Measurements from ENCODE around the gene PCDHB16.
A peak's percentile ranks its signal among the peaks of the same experiment; 100 is the strongest.
"Not testable (repeated sequence)": the region's sequence is repeated elsewhere in the genome, so short reads cannot be mapped to it uniquely, and the experiment has no call there.

PCDHB16 gene

DNA sequence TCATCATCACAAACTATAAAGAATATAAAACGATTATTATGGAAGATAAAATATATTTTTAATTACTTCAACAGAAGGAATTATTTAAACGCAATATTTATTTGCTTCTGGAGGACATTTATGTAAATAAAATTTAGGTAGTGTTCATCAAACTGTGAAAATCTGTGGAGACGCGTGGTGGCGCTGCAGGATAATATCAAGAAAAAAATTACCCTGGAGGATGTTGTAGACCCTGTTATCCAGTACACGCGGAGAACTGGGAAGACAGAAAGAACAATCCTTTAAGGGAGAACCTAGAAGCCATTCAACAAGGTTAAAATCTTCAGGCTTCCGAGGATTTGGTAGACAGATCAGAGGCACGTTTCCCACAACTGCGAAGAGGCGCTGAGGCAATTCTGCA is 26.3 kb downstream of the PCDHB16 start, which contains the start of gene PCDHB12:
Gene PCDHB12, plus strand, starts transcription at position 242 of the 400 bp plus-strand sequence. CDS start 189 bp downstream, outside the sequence.
- Histone ChIP-seq H3K4me2 (ENCODE audit: low read depth, low read length, poor library complexity, severe bottlenecking) (no peak within 1 kb of the TSS), H2AFZ (ENCODE audit: low read depth, low read length, severe bottlenecking) (no peak within 1 kb of the TSS)

DNA sequence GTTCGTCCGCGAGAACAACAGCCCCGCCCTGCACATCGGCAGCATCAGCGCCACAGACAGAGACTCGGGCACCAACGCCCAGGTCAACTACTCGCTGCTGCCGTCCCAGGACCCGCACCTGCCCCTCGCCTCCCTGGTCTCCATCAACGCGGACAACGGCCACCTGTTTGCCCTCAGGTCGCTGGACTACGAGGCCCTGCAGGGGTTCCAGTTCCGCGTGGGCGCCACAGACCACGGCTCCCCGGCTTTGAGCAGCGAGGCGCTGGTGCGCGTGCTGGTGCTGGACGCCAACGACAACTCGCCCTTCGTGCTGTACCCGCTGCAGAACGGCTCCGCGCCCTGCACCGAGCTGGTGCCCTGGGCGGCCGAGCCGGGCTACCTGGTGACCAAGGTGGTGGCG is 28.1 kb downstream of the PCDHB16 start:
- not testable (repeated sequence) for H3K27me3 ChIP-seq (ENCODE audit: low read length); H3K9ac ChIP-seq (ENCODE audit: low read length); H3K9me3 ChIP-seq (ENCODE audit: insufficient read depth, low read length); H3F3A ChIP-seq (ENCODE audit: insufficient read depth); H3K4me2 ChIP-seq (ENCODE audit: low read depth, low read length, poor library complexity, severe bottlenecking); H4K20me1 ChIP-seq (ENCODE audit: low read depth, low read length); H3K9me2 ChIP-seq (replicated peaks; ENCODE audit: insufficient read depth, low read length); H2AFZ ChIP-seq (ENCODE audit: low read depth, low read length, severe bottlenecking); H3K27ac ChIP-seq (ENCODE audit: low read depth, low read length); H3K4me3 ChIP-seq (ENCODE audit: insufficient read depth, low read length, poor library complexity, severe bottlenecking); H3K79me2 ChIP-seq (ENCODE audit: insufficient read depth, low read length); H3K36me3 ChIP-seq (ENCODE audit: low read length)

More for the DNA sequence above, 26.3 kb downstream of the PCDHB16 start, which contains the start of gene PCDHB12:
- Histone ChIP-seq H4K20me1 (ENCODE audit: low read depth, low read length) (no peaks in the 10 kb centered on the region), H3K9me2 (replicated peaks; ENCODE audit: insufficient read depth, low read length) (no peaks in the 10 kb centered on the region), H3F3A (ENCODE audit: insufficient read depth) (no peaks in the 10 kb centered on the region), H3K27ac (ENCODE audit: low read depth, low read length) (no peak within 1 kb of the TSS), H3K79me2 (ENCODE audit: insufficient read depth, low read length) (no peaks in the 10 kb centered on the region), H3K36me3 (ENCODE audit: low read length) (no peaks in the 10 kb centered on the region; the same call in 1 of the 2 replicates), H3K9me3 (ENCODE audit: insufficient read depth, low read length) (no peaks in the 10 kb centered on the region), H3K27me3 (ENCODE audit: low read length) (no peaks in the 10 kb centered on the region), H3K9ac (ENCODE audit: low read length) (no peak within 1 kb of the TSS), H3K4me3 (ENCODE audit: insufficient read depth, low read length, poor library complexity, severe bottlenecking) (no peak within 1 kb of the TSS)
- no peak for TF ChIP-seq EZH2phosphoT487 (conservative IDR thresholded peaks at IDR 0.05; ENCODE audit: low read length)
- TF ChIP-seq, protein P1, sequence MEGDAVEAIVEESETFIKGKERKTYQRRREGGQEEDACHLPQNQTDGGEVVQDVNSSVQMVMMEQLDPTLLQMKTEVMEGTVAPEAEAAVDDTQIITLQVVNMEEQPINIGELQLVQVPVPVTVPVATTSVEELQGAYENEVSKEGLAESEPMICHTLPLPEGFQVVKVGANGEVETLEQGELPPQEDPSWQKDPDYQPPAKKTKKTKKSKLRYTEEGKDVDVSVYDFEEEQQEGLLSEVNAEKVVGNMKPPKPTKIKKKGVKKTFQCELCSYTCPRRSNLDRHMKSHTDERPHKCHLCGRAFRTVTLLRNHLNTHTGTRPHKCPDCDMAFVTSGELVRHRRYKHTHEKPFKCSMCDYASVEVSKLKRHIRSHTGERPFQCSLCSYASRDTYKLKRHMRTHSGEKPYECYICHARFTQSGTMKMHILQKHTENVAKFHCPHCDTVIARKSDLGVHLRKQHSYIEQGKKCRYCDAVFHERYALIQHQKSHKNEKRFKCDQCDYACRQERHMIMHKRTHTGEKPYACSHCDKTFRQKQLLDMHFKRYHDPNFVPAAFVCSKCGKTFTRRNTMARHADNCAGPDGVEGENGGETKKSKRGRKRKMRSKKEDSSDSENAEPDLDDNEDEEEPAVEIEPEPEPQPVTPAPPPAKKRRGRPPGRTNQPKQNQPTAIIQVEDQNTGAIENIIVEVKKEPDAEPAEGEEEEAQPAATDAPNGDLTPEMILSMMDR (IDR thresholded peaks at IDR 0.05; ENCODE audit: insufficient read depth, low read length, poor library complexity, severe bottlenecking) = peak; percentile 37

DNA sequence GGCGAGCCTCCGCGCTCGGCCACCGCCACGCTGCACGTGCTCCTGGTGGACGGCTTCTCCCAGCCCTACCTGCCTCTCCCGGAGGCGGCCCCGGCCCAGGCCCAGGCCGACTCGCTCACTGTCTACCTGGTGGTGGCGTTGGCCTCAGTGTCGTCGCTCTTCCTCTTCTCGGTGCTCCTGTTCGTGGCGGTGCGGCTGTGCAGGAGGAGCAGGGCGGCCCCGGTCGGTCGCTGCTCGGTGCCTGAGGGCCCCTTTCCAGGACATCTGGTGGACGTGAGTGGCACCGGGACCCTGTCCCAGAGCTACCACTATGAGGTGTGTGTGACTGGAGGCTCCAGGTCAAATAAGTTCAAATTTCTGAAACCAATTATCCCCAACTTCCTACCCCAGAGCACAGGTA is 28.7 kb downstream of the PCDHB16 start:
- H2AFZ ChIP-seq (ENCODE audit: low read depth, low read length, severe bottlenecking); H3K36me3 ChIP-seq (ENCODE audit: low read length); H3F3A ChIP-seq (ENCODE audit: insufficient read depth); H3K9me3 ChIP-seq (ENCODE audit: insufficient read depth, low read length); H3K4me2 ChIP-seq (ENCODE audit: low read depth, low read length, poor library complexity, severe bottlenecking); H3K9me2 ChIP-seq (replicated peaks; ENCODE audit: insufficient read depth, low read length); H3K27ac ChIP-seq (ENCODE audit: low read depth, low read length); H3K27me3 ChIP-seq (ENCODE audit: low read length); H3K9ac ChIP-seq (ENCODE audit: low read length); H3K4me3 ChIP-seq (ENCODE audit: insufficient read depth, low read length, poor library complexity, severe bottlenecking); H3K79me2 ChIP-seq (ENCODE audit: insufficient read depth, low read length); H4K20me1 ChIP-seq (ENCODE audit: low read depth, low read length): not testable (repeated sequence)

DNA sequence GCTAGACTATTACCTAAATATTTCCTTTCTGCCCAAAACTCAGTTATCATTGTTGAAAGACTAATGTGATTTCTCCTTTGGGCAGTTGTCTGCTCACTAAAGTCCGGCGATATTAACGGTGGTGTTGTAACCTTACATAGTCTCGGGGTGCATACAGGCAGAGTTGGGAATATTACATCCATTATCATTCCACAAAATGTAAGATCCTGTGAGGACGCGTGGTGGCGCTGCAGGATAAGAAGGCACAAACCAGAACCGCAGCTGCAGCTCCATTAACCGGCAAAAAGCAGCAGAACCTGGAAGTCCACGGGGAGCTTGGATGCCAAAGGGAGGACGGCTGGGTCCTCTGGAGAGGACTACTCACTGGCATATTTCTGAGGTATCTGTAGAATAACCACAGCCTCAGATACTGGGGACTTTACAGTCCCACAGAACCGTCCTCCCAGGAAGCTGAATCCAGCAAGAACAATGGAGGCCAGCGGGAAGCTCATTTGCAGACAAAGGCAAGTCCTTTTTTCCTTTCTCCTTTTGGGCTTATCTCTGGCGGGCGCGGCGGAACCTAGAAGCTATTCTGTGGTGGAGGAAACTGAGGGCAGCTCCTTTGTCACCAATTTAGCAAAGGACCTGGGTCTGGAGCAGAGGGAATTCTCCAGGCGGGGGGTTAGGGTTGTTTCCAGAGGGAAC is 31.6 kb downstream of the PCDHB16 start, which contains the start of gene PCDHB13:
Gene PCDHB13, plus strand, starts transcription at position 264 of the 684 bp plus-strand sequence. Its CDS starts 205 bp downstream, at position 469.
- not testable (repeated sequence) for H2AFZ ChIP-seq (ENCODE audit: low read depth, low read length, severe bottlenecking); H3K9me2 ChIP-seq (replicated peaks; ENCODE audit: insufficient read depth, low read length); H3K4me2 ChIP-seq (ENCODE audit: low read depth, low read length, poor library complexity, severe bottlenecking); H3F3A ChIP-seq (ENCODE audit: insufficient read depth); H3K27me3 ChIP-seq (ENCODE audit: low read length); H3K9ac ChIP-seq (ENCODE audit: low read length); H3K27ac ChIP-seq (ENCODE audit: low read depth, low read length); H3K9me3 ChIP-seq (ENCODE audit: insufficient read depth, low read length); H3K36me3 ChIP-seq (ENCODE audit: low read length); H3K79me2 ChIP-seq (ENCODE audit: insufficient read depth, low read length); H3K4me3 ChIP-seq (ENCODE audit: insufficient read depth, low read length, poor library complexity, severe bottlenecking); H4K20me1 ChIP-seq (ENCODE audit: low read depth, low read length)

DNA sequence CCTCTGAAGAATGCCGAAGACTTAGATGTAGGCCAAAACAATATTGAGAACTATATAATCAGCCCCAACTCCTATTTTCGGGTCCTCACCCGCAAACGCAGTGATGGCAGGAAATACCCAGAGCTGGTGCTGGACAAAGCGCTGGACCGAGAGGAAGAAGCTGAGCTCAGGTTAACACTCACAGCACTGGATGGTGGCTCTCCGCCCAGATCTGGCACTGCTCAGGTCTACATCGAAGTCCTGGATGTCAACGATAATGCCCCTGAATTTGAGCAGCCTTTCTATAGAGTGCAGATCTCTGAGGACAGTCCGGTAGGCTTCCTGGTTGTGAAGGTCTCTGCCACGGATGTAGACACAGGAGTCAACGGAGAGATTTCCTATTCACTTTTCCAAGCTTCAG is 32.4 kb downstream of the PCDHB16 start:
- H3K27ac ChIP-seq (ENCODE audit: low read depth, low read length); H3K27me3 ChIP-seq (ENCODE audit: low read length); H3K9me2 ChIP-seq (replicated peaks; ENCODE audit: insufficient read depth, low read length); H3K36me3 ChIP-seq (ENCODE audit: low read length); H3K4me2 ChIP-seq (ENCODE audit: low read depth, low read length, poor library complexity, severe bottlenecking); H2AFZ ChIP-seq (ENCODE audit: low read depth, low read length, severe bottlenecking); H3F3A ChIP-seq (ENCODE audit: insufficient read depth); H3K9ac ChIP-seq (ENCODE audit: low read length); H3K4me3 ChIP-seq (ENCODE audit: insufficient read depth, low read length, poor library complexity, severe bottlenecking); H3K79me2 ChIP-seq (ENCODE audit: insufficient read depth, low read length); H3K9me3 ChIP-seq (ENCODE audit: insufficient read depth, low read length); H4K20me1 ChIP-seq (ENCODE audit: low read depth, low read length): not testable (repeated sequence)

DNA sequence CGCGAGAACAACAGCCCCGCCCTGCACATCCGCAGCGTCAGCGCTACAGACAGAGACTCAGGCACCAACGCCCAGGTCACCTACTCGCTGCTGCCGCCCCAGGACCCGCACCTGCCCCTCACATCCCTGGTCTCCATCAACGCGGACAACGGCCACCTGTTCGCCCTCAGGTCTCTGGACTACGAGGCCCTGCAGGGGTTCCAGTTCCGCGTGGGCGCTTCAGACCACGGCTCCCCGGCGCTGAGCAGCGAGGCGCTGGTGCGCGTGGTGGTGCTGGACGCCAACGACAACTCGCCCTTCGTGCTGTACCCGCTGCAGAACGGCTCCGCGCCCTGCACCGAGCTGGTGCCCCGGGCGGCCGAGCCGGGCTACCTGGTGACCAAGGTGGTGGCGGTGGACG is 33.3 kb downstream of the PCDHB16 start:
- H3K79me2 ChIP-seq (ENCODE audit: insufficient read depth, low read length); H4K20me1 ChIP-seq (ENCODE audit: low read depth, low read length); H2AFZ ChIP-seq (ENCODE audit: low read depth, low read length, severe bottlenecking); H3F3A ChIP-seq (ENCODE audit: insufficient read depth); H3K9me3 ChIP-seq (ENCODE audit: insufficient read depth, low read length); H3K27me3 ChIP-seq (ENCODE audit: low read length); H3K9me2 ChIP-seq (replicated peaks; ENCODE audit: insufficient read depth, low read length); H3K27ac ChIP-seq (ENCODE audit: low read depth, low read length); H3K9ac ChIP-seq (ENCODE audit: low read length); H3K4me2 ChIP-seq (ENCODE audit: low read depth, low read length, poor library complexity, severe bottlenecking); H3K4me3 ChIP-seq (ENCODE audit: insufficient read depth, low read length, poor library complexity, severe bottlenecking); H3K36me3 ChIP-seq (ENCODE audit: low read length): not testable (repeated sequence)

DNA sequence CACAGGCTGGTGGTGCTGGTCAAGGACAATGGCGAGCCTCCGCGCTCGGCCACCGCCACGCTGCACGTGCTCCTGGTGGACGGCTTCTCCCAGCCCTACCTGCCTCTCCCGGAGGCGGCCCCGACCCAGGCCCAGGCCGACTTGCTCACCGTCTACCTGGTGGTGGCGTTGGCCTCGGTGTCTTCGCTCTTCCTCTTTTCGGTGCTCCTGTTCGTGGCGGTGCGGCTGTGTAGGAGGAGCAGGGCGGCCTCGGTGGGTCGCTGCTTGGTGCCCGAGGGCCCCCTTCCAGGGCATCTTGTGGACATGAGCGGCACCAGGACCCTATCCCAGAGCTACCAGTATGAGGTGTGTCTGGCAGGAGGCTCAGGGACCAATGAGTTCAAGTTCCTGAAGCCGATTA is 33.8 kb downstream of the PCDHB16 start:
- not testable (repeated sequence) for H3K4me3 ChIP-seq (ENCODE audit: insufficient read depth, low read length, poor library complexity, severe bottlenecking); H3K36me3 ChIP-seq (ENCODE audit: low read length); H3K27me3 ChIP-seq (ENCODE audit: low read length); H3K79me2 ChIP-seq (ENCODE audit: insufficient read depth, low read length); H3K4me2 ChIP-seq (ENCODE audit: low read depth, low read length, poor library complexity, severe bottlenecking); H3F3A ChIP-seq (ENCODE audit: insufficient read depth); H2AFZ ChIP-seq (ENCODE audit: low read depth, low read length, severe bottlenecking); H3K9me3 ChIP-seq (ENCODE audit: insufficient read depth, low read length); H3K27ac ChIP-seq (ENCODE audit: low read depth, low read length); H3K9me2 ChIP-seq (replicated peaks; ENCODE audit: insufficient read depth, low read length); H4K20me1 ChIP-seq (ENCODE audit: low read depth, low read length); H3K9ac ChIP-seq (ENCODE audit: low read length)

All from SU-DHL-6 (cell line).